GM19023 (cell line): Measurements from ENCODE around the gene TMEM219.

Experiments used
- ATAC-seq: cut with Tn5 transposase; IDR thresholded peaks from one replicate; pipeline ENCODE4 v1.9.1; 2021; ENCODE audit warnings: mild to moderate bottlenecking, moderate library complexity; ENCODE audit not compliant: unreplicated experiment

Gene TMEM219

DNA sequence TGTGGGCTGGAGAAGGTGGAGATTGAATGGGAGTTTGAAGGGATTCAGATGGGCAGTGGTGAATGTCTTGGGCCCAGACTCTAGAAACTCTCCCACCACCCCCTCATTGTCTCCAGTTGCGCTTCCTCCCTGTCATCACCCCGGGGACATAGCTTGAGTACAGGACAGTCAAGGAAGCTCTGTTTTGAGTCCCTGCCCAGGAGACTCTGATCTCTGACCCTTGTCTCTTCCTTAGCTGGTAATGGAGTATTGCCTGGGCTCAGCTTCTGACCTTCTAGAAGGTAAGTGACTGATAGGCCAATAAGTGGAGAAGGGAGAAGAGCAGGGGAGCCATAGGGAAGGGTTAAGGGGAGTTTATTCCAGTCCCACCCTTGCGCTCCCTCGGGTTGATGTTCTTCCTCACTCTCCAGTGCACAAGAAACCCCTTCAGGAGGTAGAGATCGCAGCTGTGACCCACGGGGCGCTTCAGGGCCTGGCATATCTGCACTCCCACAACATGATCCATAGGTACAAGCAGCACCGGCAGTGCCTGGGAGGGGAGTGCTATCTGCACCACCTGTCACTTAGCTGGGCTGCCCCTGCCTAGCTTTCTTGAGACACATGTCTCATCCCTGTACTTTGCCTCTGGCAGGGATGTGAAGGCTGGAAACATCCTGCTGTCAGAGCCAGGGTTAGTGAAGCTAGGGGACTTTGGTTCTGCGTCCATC, 16.8 kb downstream of the TMEM219 start:
- ATAC-seq, result no peak

DNA sequence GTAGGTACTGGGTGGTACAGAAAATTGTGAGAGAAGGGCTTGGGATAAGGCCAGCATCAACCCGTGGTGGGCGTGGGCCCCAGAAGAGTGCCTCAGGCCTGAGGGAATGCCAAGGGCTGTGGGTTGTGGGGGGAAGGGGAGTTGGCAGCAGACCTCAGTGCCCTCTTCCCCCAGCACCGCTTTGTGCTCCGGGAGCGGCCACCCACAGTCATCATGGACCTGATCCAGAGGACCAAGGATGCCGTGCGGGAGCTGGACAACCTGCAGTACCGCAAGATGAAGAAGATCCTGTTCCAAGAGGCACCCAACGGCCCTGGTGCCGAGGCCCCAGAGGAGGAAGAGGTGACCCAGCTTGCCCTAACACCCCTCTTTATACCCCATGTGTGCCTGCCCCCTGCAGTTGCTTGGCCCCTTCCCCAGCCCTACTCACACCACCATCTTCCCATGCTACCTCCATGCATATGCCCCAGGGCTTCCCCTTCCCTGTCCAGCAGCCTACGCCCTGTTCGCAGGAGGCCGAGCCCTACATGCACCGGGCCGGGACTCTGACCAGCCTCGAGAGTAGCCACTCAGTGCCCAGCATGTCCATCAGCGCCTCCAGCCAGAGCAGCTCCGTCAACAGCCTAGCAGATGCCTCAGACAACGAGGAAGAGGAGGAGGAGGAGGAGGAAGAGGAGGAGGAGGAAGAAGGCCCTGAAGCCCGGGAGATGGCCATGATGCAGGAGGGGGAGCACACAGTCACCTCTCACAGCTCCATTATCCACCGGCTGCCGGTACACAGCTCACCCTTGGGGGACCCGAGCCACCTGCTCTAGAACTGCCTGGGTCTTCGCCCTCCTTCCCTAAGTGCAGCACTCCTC, 20.9 kb downstream of the TMEM219 start:
- ATAC-seq, result no peak

DNA sequence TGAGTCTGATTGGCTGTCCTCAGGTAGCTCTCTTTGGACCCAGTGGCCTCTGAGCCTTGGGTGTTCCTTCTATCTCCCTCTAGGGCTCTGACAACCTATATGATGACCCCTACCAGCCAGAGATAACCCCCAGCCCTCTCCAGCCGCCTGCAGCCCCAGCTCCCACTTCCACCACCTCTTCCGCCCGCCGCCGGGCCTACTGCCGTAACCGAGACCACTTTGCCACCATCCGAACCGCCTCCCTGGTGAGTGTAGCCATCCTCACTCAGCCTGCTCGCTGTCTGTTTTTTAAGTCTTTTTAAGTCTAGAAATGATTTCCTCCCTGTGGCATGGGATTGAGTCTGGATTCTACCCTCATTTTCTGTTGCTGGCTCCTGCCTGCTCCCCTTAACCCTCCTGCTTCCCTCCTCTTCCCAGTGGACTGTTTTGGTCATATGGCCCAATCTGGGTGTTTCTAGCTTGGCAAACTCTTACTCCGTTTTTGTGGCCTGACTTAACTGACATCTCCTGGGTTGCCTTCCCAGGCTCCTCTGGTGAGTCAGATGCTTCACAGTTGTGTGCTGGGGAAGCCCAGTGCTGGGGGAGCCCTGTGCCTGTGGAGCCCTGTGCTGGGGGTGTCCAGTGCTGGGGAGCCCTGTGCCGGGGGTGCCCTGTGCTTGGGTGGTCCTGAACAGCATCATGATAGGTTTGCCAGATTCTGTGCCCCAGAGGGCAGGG, 21.7 kb downstream of the TMEM219 start:
- no peak for ATAC-seq

DNA sequence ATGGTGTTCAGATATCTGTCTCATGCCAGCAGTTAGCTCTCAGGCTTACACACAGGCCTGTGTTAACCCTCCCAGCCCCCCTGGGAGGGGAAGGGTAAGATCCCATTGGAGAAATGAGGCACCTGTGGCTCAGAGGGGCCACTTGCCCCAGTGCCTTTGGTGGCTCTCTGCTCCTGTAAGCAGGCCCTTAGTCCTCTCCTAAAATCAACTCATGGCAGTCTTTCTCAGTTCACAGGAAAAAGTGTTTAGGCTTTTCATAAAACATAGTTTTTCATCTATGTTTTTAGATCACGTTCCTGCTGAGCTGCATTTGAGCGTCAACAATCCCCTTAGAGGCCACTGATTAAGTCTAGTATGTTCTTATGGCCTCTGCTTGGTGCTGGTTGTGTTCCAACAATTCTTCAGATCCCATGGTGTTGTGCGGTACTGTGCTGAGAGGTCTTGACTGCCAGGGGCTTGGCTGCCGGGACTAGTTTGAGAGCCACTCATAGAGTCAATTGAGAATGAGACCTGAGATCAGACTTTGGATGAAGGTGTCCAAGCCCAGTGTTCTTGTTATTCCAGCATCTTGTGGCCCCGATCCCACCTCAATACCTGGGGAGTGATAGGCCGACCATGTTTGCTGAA, 22.4 kb downstream of the TMEM219 start:
- ATAC-seq, result no peak

DNA sequence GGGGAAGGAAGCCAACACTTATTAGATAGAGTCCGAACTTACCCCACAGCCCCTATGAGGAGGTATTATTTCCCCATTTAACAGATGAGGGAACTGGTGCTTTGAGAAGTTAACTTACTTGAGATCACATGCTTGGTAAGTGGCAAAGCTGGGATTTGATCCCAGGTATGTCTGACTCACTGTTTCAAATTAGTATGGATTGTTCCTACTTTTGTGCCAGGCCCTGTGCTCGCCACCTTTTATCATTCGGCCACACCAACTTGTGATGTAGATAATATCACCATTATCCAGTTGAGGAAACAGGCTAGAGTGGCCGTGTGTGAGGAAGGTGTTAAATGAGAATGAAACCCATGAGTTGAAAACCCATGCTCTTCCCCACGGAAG, 22.9 kb downstream of the TMEM219 start:
- ATAC-seq, result no peak

DNA sequence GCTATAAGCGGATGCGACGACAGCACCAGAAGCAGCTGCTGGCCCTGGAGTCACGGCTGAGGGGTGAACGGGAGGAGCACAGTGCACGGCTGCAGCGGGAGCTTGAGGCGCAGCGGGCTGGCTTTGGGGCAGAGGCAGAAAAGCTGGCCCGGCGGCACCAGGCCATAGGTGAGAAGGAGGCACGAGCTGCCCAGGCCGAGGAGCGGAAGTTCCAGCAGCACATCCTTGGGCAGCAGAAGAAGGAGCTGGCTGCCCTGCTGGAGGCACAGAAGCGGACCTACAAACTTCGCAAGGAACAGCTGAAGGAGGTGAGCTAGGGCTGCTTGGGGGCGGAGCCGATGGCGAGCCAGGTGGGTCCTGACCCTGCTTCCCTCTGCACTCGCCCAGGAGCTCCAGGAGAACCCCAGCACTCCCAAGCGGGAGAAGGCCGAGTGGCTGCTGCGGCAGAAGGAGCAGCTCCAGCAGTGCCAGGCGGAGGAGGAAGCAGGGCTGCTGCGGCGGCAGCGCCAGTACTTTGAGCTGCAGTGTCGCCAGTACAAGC, 23.5 kb downstream of the TMEM219 start:
- ATAC-seq, result no peak

DNA sequence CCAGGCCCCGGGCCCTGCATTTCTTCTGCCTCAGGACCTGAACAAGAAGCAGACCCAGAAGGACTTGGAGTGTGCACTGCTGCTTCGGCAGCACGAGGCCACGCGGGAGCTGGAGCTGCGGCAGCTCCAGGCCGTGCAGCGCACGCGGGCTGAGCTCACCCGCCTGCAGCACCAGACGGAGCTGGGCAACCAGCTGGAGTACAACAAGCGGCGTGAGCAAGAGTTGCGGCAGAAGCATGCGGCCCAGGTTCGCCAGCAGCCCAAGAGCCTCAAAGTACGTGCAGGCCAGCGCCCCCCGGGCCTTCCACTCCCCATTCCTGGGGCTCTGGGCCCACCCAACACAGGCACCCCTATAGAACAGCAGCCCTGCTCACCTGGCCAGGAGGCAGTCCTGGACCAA, 24.4 kb downstream of the TMEM219 start:
- no peak for ATAC-seq

DNA sequence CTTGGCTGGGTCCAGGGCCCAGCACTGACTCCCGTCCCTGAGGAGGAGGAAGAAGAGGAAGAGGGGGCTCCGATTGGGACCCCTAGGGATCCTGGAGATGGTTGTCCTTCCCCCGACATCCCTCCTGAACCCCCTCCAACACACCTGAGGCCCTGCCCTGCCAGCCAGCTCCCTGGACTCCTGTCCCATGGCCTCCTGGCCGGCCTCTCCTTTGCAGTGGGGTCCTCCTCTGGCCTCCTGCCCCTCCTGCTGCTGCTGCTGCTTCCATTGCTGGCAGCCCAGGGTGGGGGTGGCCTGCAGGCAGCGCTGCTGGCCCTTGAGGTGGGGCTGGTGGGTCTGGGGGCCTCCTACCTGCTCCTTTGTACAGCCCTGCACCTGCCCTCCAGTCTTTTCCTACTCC, 25.1 kb downstream of the TMEM219 start:
- ATAC-seq, result no peak

DNA sequence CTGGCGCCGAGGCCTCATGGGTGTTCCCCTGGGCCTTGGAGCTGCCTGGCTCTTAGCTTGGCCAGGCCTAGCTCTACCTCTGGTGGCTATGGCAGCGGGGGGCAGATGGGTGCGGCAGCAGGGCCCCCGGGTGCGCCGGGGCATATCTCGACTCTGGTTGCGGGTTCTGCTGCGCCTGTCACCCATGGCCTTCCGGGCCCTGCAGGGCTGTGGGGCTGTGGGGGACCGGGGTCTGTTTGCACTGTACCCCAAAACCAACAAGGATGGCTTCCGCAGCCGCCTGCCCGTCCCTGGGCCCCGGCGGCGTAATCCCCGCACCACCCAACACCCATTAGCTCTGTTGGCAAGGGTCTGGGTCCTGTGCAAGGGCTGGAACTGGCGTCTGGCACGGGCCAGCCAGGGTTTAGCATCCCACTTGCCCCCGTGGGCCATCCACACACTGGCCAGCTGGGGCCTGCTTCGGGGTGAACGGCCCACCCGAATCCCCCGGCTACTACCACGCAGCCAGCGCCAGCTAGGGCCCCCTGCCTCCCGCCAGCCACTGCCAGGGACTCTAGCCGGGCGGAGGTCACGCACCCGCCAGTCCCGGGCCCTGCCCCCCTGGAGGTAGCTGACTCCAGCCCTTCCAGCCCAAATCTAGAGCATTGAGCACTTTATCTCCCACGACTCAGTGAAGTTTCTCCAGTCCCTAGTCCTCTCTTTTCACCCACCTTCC, 25.6 kb downstream of the TMEM219 start:
- no peak for ATAC-seq

DNA sequence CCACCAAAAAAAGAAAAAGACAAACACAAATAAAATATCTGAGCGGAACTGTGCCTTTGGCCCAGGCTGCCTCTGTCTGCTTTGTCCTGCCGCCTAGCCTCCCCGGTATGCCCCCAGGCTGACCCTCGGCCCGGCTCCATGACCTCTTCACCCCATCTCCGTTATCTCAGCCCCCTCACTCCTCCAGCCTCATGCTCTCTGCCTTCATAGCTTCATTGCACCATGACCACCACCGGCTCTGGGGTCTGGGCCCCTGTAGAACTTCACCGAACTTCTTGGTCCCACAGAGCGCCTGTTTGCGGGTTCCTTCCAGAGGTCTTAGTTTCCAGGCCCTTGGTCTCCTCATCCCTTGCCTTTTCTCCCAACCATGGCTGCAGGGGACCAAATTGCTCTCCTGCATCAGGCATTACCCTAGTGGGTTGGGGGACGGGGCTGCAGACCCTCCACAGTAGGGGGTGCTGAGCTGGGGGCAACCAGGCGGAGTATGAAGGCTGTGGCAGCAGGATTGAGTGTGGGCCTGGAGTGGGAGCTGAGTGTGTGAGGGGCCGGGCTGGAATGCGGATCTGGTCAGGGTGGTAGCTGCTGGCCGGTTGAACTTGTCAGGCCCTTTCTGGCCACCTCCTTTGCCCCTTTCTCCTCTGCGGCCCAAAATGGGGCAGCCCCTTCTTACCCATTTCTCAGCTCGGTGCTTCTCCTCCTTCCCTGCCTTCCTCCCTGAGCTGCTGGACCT, 26.6 kb downstream of the TMEM219 start:
- ATAC-seq, result no peak

DNA sequence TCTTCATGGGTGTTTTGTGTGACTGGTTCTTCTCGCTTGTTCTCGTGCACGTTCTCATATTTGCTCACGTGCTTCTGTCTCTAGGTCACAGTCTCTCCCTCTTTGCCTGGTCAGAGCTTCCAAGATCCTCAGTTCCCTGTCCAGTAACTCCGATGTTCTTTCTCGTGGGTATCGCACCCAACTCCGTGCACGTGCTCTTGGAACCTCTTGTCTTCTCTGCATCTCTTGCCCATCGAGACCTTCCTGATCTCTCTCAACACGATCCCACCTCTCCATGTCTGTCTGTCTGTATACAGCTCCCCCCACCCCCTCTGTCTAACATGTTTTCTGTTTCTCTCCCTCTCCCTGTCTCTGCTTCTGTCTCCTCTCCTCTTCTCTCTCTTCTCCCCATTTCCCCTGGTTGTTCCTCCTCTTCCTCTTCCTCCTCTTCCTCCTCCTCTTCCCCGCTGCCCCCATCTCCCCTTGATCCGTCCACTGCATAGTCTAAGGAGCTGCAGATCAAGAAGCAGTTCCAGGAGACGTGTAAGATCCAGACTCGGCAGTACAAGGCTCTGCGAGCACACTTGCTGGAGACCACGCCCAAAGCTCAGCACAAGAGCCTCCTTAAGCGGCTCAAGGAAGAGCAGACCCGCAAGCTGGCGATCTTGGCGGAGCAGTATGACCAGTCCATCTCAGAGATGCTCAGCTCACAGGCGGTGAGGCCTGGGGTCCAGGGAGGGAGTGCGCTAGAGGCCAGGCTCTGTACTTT, 27.4 kb downstream of the TMEM219 start:
- no peak for ATAC-seq

DNA sequence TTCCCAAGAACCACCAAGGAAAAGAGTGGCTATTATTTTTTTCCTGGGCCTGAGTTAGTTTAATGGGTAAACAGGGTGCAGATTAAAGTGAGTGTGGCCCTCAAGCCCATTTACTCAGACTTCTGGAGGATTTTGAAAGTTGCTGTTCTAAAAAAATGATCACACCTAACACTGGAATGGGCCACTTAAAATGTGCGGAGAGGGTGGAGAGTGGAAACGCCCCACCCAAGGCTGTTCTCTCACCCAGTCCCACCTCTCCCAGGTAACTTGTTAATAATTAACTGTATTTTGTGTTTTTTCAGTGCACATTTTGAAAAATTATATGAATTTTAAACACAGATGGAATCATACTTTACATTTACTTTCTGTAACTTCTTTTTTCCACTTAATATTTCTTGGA, 28.2 kb downstream of the TMEM219 start:
- ATAC-seq, result no peak

DNA sequence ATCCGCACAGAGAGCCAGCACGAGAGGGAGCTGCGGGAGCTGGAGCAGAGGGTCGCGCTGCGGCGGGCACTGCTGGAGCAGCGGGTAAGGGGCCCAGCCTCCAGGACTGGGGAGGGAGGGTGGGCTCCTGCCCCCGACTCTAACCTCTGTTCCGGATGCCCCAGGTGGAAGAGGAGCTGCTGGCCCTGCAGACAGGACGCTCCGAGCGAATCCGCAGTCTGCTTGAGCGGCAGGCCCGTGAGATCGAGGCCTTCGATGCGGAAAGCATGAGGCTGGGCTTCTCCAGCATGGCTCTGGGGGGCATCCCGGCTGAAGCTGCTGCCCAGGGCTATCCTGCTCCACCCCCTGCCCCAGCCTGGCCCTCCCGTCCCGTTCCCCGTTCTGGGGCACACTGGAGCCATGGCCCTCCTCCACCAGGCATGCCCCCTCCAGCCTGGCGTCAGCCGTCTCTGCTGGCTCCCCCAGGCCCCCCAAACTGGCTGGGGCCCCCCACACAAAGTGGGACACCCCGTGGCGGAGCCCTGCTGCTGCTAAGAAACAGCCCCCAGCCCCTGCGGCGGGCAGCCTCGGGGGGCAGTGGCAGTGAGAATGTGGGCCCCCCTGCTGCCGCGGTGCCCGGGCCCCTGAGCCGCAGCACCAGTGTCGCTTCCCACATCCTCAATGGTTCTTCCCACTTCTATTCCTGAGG, 29.1 kb downstream of the TMEM219 start:
- no peak for ATAC-seq

DNA sequence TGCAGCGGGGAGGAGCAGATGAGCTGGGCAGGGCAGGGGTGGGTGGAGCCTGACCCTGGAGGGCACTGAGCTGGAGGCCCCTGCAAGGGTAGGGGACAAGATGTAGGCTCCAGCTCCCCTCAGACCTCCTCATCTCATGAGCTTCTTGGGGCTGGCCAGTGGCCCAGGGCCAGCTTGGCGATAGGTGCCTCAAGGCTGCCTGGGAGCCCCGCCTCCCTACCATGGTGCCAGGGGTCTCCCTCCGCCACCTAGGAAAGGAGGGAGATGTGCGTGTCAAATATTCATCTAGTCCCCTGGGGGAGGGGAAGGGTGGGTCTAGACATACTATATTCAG, 29.7 kb downstream of the TMEM219 start:
- ATAC-seq, result no peak

DNA sequence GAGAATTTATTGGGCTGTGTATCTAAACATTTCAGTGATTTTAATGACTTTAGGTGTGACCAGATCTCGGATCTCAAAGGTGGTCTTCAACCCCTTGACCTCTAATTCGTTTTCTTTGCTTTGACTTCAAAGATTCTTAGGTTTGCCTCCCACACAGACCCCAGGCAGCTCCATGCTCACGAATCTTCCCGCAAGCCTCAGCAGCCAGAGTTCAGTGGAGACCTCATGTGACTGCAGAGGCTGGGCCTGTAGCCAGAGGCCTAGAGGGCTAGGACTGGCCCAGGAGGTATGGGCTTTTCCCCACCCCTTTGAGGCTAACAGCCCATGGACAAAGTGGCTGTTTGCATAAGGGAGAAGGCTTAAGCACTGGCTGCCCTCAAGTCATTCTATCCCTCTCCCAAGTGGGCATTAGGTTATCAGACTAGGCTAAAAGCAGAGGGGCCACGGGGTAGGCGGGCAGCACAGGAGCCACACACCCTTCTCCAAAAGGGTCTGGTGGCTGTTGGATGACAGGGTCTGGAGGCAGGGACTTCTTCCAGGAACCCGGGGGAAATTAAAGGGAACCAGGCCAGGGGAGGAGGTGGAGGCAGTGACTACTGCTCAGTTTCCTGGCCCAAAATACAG, 30.6 kb downstream of the TMEM219 start:
- ATAC-seq, result no peak

DNA sequence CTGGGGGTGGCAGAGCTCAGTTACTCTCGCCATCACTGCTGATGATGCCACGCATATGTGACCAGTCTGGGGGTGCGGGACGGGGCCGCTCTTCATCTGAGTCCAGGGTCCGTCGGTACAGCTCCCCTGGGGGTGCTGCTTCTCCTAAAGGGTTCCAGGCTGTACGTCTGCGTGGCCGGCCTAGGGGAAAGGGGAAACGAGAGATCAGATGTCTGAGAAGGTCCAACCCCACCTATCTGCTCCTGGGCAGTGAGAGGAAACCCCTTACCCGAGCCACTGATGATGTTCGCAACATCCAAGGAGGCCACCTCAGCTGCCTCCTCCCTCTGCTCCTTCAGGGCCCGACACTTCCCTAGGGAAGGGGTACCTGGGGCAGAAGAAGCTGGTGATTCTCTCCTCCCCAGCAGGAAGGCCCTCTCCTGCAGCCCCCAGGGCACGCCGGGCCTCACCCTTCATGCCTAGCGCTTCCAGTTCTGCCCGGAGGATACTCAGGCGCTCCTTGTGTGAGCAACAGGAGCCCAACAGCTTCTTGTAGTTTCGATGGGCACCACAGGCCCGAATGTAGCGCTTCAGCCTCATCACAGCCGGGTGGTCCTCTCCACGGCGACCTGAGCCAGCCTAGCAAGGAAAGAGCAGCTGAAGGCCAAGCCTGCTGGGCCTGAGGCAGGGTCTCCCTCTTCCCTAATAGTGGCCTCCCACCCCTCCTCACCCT, 31.5 kb downstream of the TMEM219 start:
- no peak for ATAC-seq

DNA sequence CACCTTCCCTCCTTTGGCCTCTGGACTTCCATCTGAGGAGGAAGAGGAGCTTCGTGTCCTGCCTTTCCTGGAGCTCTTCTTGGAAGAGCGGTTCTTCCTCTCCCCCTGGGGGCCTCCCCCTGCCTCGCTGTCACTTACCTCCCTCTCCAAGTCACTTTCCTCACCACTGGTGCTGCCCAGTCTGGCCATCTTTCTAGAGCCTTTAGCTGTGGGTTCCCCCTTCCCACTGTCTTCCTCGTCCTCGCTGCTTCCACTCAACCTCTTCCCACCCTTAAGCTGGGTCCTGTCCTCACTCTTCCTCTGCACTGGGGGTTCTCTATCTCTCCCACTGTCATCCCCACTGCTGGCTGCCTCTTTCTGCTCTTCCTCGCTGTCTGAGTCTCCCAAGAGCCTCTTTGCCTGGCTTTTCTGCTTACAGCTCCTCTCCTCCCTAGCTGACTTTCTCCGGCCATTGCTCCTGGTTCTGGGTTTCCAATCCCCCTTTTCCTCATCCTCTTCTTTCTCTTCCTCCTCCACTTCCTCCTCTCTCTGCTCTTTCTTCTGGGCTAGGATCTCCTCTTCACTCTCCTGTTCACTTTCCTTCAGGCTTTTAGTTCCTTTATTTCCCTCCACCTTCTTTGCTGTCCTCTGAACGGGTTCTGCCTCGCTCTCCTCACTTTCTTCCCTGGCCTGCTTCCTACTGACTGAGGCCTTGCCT, 32.2 kb downstream of the TMEM219 start:
- ATAC-seq, result no peak
